DMS 273 (cell line): ENCODE measurements around the gene TINAG.
"Not testable (repeated sequence)": the region's sequence is repeated elsewhere in the genome, so short reads cannot be mapped to it uniquely, and the experiment has no call there.

Source experiments
- DNase-seq: peaks from one replicate; lab custom pipeline; 2025; ENCODE audit not compliant: unreplicated experiment; lab: John Stamatoyannopoulos, UW

Gene TINAG

DNA sequence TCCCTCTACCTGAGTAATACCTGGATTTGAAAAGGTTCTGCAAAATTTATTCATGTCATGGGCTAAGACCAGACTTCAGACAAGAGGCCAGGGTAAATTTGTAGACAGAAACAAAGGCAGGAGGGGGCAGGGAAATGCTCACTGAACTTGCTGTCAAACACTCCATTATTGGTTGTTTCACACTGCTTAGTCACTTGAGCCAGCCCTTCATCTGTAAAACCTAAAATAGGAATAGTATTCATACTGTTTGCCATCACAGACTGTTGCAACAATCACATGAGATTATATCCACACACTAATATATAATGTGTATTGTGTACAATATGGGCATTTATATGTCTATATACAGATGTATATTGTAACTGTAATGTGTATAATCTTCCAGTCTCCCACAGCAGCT is 6.5 kb upstream of the TINAG start:
- no peak for DNase-seq

GRCh38 chr6:54307439-54307910 is 766 bp upstream of the TINAG start:
- no peak for DNase-seq

- no peak for DNase-seq
Measured at GRCh38 chr6:54308986-54309315, 710 bp downstream of the TINAG start.

DNA sequence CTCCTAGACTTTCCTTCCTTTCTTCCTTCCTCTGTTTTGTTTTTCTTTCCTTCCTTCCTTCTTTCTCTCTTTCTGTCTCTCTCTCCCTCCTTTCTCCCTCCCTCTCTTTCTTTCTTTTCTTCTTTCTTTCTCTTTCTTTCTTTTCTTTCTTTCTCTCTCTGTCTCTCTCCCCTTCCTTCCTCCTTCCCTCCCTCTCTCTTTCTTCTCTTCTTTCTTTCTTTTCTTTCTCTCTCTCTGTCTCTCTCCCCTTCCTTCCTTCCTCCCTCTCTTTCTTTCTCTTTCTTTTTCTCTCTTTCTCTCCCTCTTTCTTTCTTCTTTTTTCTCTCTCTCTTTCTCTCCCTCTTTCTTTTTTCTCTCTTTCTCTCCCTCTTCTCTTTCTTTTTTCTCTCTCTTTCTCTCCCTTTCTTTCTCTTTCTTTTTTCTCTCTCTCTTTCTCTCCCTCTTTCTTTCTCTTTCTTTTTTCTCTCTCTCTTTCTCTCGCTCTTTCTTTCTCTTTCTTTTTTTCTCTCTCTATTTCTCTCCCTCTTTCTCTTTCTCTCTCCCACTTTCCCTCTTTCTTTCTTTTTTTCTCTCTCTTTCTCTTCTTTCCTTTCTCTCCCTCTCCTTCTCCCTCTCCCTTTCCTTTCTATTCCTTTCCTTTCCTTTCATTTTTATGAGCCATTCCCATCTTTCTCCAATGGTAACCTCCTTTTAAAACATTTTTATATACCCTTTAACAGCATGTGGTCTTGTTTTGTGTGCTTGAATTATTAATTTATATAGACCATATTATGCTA is 2.3 kb downstream of the TINAG start:
- no peak for DNase-seq

GRCh38 chr6:54315656-54316055 is 7.4 kb downstream of the TINAG start:
- peak; percentile 44 for DNase-seq

DNA sequence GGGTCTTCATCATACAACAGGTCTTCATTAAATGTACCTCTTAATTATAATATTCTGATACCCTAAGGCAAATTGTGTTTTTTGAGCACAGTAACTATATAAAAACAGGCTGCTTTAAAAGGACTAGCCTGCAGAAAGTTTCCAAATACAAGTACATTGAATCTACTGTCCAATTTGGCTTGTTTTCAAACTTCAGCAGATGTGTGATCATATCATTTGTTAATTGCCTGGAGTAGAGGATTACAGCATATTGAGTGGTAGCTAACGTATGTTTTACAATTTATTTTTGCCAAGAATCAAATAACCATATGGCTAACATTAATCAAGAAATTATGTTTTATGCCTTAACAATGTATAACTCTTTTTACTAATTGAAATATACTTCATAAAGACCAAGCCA is 12.6 kb downstream of the TINAG start:
- peak; percentile 93 for DNase-seq

- DNase-seq: no peak
Measured at GRCh38 chr6:54327631-54328030, 19.4 kb downstream of the TINAG start.

DNA sequence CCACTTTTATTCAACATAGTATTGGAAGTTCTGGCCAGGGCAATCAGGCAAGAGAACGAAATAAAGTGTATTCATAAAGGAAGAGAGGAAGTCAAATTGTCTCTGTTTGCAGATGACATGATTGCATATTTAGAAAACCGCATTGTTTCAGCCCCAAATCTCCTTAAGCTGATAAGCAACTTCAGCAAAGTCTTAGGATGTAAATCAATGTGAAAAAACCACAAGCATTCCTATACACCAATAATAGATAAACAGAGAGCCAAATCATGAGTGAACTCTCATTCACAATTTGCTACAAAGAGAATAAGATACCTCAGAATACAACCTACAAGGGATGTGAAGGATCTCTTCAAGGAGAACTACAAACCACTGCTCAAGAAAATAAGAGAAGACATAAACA is 23.3 kb downstream of the TINAG start:
- DNase-seq: not testable (repeated sequence)

DNA sequence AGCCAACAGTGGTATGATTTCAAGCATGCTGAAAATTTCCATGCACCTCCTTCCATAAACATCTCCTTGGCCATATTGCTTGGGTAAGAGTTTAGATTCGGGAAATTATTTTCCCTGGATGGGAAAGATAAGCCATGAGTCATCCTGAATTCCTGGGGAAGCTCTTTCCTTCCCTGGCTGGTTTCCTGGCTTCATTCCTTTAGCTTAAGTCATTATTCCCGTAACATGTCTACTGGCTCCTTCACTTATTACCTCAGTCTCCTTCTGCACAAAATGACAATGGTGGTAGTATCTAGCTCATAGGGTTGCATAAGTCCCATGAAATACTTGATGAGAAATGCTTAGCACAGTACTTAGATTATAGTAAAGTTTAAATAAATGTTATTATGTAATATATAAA is 27.6 kb downstream of the TINAG start:
- peak; percentile 18 for DNase-seq

DNA sequence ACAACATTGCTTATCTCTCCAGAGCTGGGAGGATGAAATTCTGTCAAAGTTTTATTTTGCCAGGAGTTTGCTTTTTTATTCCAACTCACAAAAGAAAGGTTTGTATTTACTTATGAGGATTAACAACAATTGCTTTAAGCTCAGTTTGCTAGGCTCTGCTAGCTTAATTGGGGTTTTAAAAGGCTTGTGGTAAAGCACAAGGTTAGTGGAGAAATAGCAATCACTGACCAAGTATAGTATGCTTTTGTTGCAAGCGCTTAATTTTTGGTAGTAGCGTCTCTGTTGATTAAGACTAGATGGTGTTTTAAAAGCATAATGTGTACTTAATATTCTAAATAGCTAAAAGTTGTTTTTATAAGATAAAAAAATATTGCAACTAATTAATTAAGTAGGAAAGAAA is 45.7 kb downstream of the TINAG start:
- DNase-seq: no peak

DNA sequence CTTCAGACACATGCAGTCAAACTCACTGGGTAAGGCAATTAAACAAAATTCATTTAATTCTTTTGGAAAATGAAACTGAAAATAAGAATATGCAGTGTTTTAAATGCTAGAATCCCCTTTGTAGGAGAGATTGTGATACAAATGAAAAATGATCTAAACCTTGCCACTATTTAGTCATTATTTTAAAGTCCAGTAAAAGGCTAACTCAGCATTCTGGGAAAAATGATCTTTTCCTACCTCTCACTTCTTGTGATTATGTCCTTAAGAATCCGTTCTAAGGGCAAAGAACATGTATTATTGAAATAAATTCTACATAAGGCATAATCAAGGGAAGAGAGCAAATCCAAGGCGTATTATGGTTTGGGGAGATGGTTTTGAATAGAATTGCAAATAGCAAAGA is 46.4 kb downstream of the TINAG start:
- DNase-seq: no peak

DNA sequence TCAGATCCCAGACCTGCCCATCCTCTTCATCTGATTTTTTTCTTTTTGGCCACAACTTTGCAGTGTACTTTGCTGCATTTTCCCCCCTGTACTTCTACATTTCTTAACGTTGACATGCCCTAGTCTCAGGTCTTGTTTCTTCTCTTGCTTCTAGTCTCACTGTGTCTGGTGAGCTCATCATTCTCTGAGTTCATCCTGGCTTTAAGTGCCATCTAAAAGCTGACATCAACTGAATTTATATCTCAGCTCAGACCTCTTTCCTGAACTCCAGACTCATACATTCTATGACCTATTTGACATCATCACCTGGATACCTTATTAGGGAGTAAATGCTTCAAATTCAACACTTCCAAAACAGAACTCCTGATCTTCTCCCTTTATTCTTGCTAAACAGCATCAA is 48.9 kb downstream of the TINAG start:
- no peak for DNase-seq

- no peak for DNase-seq
Measured at GRCh38 chr6:54361188-54361587, 52.9 kb downstream of the TINAG start.

GRCh38 chr6:54361734-54362133 is 53.5 kb downstream of the TINAG start:
- DNase-seq: no peak

DNA sequence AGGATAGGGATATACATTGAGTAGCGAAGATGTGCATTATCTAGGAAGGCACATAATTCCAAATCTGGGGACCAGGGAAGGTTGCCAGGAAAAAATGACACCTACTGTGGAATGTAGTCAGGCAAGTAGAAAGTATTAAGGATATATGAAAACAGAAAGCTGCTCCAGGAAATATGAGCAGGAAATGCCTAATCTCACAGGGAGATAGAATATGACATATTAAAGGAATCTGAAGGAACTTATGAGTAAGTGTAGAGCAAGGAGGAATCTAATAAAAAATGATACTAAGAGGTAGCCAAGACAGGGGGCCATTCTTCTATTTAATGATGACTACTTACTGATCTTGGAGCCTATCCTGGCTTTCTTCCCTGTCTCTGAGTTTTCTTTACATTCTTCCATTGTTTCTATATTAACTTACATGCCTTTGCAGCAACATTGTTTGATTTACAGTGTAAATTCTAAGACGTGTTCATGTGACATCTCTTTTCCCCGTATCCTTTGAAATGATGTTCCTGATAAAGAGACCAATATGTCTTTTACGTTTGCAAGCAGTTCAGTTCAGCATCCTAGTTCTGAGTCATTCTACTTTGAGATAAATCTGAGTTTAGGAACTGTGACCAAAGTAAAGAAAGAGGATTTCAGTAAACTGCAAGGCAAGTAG is 58.6 kb downstream of the TINAG start:
- DNase-seq: no peak

- DNase-seq: no peak
Measured at GRCh38 chr6:54377776-54378175, 69.5 kb downstream of the TINAG start.

DNA sequence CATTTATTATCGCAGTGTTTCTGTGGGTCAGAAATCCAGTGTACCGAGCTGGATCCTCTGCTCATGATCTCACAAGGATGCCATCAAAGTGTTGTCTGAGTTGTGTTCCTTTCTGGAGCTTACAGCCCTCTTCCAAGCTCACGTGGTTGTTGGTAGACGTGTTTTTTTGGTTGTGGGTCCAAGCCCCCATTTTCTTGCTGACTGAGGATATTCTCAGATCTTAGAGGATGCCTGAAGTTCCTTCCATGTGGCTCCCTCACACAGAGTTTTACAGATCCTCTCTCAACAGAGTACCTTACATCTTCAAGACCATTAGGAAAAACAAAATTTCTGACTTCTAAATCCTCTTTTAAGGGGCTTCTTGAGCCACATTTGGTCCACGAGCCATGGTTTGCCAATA is 78.1 kb downstream of the TINAG start:
- no peak for DNase-seq

DNA sequence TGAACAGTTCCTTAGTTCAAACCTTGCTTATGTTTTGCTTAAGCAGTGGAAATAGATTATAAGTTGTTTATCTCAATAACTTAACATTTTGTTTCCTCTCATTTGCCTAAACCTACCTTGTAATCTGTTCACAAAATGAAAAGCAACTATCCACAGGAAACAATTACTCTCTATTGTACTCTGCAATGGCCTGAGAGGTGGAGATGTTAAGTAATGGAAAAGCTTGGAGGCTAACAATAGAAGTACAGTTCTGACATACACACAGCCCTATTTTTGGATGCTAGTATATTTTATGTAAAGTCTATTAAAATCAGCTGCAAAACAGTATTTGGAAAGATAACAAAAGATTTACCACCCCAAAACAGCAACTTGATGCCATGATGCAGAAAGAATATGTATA is 82.1 kb downstream of the TINAG start:
- DNase-seq: no peak

DNA sequence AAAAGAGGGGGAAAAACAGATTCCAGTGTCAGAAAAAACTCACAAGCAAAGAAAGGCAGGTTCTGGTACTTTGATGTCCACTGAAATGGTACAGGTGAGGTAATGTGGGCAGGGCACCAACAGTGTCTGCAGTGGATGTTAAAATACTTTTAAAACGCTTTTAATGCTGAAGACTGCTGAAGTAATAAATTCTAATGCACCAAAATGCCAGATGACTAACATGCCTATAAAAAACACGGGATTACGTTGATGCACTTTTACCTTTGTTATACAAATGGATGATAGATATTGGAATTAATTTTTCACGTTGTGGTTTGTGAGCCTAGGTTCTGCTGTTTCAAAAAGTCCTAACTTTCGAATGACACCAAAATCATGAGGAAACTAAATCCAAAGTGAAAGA is 83.3 kb downstream of the TINAG start:
- no peak for DNase-seq

DNA sequence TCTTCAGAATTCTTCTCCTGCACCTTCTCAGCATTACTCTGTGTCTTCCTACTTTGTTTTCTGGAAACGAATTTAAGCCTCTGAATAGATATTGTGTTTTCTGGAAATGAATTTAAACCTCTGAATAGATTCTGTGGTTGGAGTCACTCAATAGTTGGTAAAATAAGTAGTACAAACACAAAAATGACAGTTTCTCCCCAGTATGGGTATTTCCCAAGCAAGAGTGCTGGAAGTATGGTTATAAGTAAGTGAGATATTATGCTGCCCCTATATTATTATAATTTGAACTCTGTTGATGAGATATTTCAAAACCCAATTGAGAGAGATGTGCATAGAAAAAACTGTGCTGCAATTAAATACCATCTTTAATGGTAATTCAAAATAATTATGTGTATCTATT is 94.9 kb downstream of the TINAG start:
- DNase-seq: no peak

GRCh38 chr6:54404791-54405190 is 96.5 kb downstream of the TINAG start:
- no peak for DNase-seq

GRCh38 chr6:54411767-54412166 is 103.5 kb downstream of the TINAG start:
- no peak for DNase-seq

DNA sequence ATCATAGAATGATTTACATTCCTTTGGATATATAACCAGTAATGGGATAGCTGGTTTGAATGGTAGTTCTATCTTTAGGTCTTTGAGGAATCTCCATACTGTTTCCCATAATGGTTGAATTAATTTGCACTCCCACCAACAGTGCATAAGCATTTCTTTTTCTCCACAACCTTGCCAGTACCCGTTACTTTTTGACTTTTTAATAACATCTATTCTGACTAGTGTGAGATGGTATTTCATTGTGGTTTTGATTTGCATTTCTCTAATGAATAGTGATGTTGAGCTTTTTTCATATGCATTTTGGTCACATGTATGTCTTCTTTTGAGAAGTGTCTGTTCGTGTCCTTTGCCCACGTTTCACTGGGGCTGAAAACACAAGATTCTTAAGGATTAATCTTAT is 107.3 kb downstream of the TINAG start:
- no peak for DNase-seq
